ENCODE measurements around the gene ZNHIT2.
A peak's percentile ranks its signal among the peaks of the same experiment; 100 is the strongest.

The ZNHIT2 gene

DNA sequence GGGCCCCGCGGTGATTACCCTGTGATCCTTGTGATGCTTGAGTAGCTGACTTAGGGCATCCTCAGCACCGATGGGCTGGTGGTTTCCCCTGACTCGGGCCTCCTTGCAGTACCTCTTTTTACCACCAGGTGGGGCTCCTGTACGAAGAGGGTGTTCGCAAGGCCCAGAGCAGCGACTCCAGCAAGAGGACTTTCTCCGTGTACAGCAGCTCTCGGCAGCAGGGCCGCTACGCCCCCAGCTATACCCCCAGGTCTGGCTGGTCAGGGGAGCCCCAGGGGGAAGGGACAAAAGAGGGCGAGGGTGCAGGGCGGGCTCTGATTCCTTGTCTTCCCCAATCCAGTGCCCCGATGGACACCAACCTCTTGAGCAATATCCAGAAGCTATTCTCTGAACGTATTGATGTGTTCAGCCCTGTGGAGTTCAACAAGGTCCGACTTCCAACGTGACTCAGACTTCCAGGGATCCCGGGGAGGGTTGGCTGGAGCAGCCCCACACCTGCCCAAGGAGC, 7.1 kb downstream of the ZNHIT2 start:
- no peaks in the 10 kb centered on the region for H3K36me3 ChIP-seq (ENCODE audit: insufficient read depth, low read length)
- H3K27me3 ChIP-seq (ENCODE audit: insufficient read depth, low read length): no peaks in the 10 kb centered on the region
- no peaks in the 10 kb centered on the region for H3K79me2 ChIP-seq (ENCODE audit: control insufficient read depth, insufficient read depth, low read length, unreplicated experiment)
- peak overlapping the region; percentile 37; the same call in 1 of the 2 replicates for H3K4me3 ChIP-seq (ENCODE audit: low read depth, low read length)
- peaks cover 4% of the 10 kb centered on the region for H3K4me1 ChIP-seq (ENCODE audit: control insufficient read depth, insufficient read depth, low read length, unreplicated experiment)
- no peak overlapping the region for H2AFZ ChIP-seq (ENCODE audit: low read length, unreplicated experiment)
- H3K27ac ChIP-seq (ENCODE audit: low read depth, low read length): no peak overlapping the region

DNA sequence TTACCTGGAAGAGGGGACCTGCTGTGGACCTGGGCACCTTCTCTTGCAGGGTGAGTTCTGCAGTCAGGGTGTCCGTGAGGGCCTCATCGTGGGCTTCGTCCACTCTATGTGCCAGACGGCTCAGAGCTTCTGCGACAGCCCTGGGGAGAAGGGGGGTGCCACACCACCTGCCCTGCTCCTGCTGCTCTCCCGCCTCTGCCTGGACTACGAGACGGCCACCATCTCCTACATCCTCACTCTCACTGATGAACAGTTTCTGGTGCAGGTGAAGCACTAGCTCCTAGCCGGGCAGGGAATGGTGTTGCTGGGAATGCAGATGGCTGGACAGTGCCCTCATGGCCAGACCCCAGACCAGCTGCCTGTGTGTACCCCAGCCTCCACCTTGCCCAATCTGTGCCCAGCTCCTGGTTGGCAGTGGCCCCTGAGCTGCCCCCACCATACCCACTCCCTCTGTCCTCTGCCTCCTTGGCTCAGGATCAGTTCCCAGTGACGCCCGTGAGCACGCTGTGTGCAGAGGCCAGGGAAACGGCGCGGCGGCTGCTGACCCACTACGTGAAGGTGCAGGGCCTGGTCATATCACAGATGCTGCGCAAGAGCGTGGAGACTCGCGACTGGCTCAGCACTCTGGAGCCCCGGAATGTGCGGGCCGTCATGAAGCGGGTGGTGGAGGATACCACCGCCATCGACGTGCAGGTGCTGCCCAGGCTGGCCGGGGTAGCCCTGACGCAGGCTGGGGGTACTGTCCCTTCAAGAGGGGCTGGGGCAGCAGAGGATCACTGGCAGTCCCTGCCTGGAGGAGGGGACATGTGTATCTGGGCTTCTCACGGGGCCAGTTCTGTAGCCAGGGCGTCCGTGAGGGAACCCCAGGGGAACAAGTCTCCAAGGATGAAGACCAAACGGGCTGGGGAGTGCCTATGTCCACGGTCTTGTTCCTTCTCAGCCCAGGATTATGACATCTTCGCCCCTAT, 8.0 kb downstream of the ZNHIT2 start:
- no peak overlapping the region for H2AFZ ChIP-seq (ENCODE audit: low read length, unreplicated experiment)
- peaks cover 4% of the 10 kb centered on the region for H3K4me1 ChIP-seq (ENCODE audit: control insufficient read depth, insufficient read depth, low read length, unreplicated experiment)
- H3K4me3 ChIP-seq (ENCODE audit: low read depth, low read length): no peak overlapping the region
- H3K27ac ChIP-seq (ENCODE audit: low read depth, low read length): no peak overlapping the region
- H3K36me3 ChIP-seq (ENCODE audit: insufficient read depth, low read length): no peaks in the 10 kb centered on the region
- H3K27me3 ChIP-seq (ENCODE audit: insufficient read depth, low read length): no peaks in the 10 kb centered on the region
- no peaks in the 10 kb centered on the region for H3K79me2 ChIP-seq (ENCODE audit: control insufficient read depth, insufficient read depth, low read length, unreplicated experiment)

DNA sequence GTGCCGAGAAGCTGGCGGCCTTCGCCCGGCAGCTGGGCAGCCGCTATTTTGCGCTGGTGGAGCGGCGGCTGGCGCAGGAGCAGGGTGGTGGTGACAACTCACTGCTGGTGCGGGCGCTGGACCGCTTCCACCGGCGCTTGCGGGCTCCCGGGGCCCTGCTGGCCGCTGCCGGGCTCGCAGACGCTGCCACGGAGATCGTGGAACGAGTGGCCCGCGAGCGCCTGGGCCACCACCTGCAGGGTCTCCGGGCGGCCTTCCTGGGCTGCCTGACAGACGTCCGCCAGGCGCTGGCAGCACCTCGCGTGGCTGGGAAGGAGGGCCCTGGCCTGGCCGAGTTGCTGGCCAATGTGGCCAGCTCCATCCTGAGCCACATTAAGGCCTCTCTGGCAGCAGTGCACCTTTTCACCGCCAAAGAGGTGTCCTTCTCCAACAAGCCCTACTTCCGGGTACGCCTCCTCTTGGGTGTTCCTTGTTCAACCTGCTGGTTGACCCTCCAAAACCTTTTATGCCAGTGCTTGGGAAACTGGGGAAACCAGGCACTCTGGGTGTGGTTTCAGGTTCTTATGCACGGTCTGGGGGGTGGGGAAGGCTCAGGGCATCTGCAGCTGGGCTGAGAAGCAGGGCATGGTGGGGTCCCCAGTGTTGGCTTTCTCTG, 8.9 kb downstream of the ZNHIT2 start:
- Histone ChIP-seq H3K4me1 (ENCODE audit: control insufficient read depth, insufficient read depth, low read length, unreplicated experiment) (peaks cover 4% of the 10 kb centered on the region), H3K36me3 (ENCODE audit: insufficient read depth, low read length) (no peaks in the 10 kb centered on the region), H2AFZ (ENCODE audit: low read length, unreplicated experiment) (no peak overlapping the region), H3K27me3 (ENCODE audit: insufficient read depth, low read length) (no peaks in the 10 kb centered on the region), H3K79me2 (ENCODE audit: control insufficient read depth, insufficient read depth, low read length, unreplicated experiment) (peaks cover 3% of the 10 kb centered on the region), H3K4me3 (ENCODE audit: low read depth, low read length) (no peak overlapping the region), H3K27ac (ENCODE audit: low read depth, low read length) (no peak overlapping the region)

DNA sequence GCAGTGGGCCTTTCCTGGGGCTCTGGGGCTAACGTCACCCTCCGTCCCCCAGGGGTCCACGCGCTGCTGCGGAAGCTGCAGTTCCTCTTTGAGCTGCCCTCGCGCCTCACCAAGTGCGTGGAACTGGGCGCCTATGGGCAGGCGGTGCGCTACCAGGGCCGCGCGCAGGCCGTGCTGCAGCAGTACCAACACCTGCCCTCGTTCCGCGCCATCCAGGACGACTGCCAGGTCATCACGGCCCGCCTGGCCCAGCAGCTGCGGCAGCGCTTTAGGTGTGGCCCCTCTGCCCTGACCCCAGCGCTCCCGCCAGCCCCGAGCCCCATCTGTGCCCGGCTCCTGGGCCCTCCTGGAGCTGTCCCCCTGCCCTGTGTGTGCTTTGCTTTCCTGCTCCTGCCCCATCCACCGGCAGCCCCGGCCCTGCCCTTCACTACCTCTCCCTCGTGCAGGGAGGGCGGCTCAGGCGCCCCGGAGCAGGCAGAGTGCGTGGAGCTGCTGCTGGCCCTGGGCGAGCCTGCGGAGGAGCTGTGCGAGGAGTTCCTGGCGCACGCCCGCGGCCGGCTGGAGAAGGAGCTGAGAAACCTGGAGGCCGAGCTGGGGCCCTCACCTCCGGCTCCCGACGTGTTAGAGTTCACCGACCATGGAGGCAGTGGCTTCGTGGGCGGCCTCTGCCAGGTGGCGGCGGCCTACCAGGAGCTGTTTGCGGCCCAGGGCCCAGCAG, 9.6 kb downstream of the ZNHIT2 start:
- no peak overlapping the region for H3K4me3 ChIP-seq (ENCODE audit: low read depth, low read length)
- H3K79me2 ChIP-seq (ENCODE audit: control insufficient read depth, insufficient read depth, low read length, unreplicated experiment): peaks cover 3% of the 10 kb centered on the region
- H3K36me3 ChIP-seq (ENCODE audit: insufficient read depth, low read length): no peaks in the 10 kb centered on the region
- no peaks in the 10 kb centered on the region for H3K27me3 ChIP-seq (ENCODE audit: insufficient read depth, low read length)
- H2AFZ ChIP-seq (ENCODE audit: low read length, unreplicated experiment): no peak overlapping the region
- H3K27ac ChIP-seq (ENCODE audit: low read depth, low read length): no peak overlapping the region
- peaks cover 4% of the 10 kb centered on the region for H3K4me1 ChIP-seq (ENCODE audit: control insufficient read depth, insufficient read depth, low read length, unreplicated experiment)

DNA sequence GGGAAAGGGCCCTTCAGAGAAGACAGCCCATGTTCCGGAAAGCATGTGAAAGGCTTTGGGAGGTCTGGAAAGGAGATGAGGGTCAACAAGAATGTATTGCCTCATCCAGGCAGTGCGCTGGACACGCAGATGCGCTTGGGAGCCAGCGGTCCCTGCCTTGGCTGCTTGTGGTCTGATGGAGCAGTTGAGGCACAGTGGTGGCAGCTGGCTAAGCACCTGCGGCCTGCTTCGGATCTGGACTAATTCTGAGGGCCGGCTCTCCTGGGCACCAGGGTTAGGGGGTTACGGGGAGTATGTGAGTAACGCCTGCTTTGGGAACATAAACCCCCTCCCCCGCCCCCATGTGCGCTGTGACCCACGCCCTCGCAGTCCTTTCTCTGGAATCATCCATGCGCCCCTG, 10.4 kb downstream of the ZNHIT2 start:
- no peaks in the 10 kb centered on the region for H3K36me3 ChIP-seq (ENCODE audit: insufficient read depth, low read length)
- no peak overlapping the region for H2AFZ ChIP-seq (ENCODE audit: low read length, unreplicated experiment)
- no peak overlapping the region for H3K27ac ChIP-seq (ENCODE audit: low read depth, low read length)
- H3K4me1 ChIP-seq (ENCODE audit: control insufficient read depth, insufficient read depth, low read length, unreplicated experiment): peaks cover 12% of the 10 kb centered on the region
- no peaks in the 10 kb centered on the region for H3K27me3 ChIP-seq (ENCODE audit: insufficient read depth, low read length)
- no peak overlapping the region for H3K4me3 ChIP-seq (ENCODE audit: low read depth, low read length)
- H3K79me2 ChIP-seq (ENCODE audit: control insufficient read depth, insufficient read depth, low read length, unreplicated experiment): peaks cover 3% of the 10 kb centered on the region

DNA sequence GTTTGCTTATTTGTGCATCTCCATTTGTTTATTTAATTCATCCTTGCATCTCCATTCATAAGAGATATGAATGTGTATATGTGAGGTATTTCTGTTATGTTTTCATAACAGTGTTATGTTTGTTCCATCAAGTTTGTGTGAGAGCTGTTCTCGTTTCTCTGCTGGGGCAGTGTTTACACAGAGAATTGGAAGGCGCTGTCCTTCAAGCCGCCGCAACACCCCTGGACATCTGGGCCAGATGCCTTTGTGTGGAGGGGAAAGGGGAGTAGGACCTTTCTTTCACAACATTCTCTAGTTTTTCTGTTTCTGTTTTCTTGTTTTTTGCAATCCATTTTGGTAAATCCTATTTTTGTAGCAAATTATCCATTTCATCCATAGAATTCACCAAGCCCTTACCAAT, 12.9 kb downstream of the ZNHIT2 start:
- no peak overlapping the region for H2AFZ ChIP-seq (ENCODE audit: low read length, unreplicated experiment)
- H3K27ac ChIP-seq (ENCODE audit: low read depth, low read length): no peak overlapping the region
- no peaks in the 10 kb centered on the region for H3K27me3 ChIP-seq (ENCODE audit: insufficient read depth, low read length)
- peaks cover 12% of the 10 kb centered on the region for H3K4me1 ChIP-seq (ENCODE audit: control insufficient read depth, insufficient read depth, low read length, unreplicated experiment)
- H3K36me3 ChIP-seq (ENCODE audit: insufficient read depth, low read length): no peaks in the 10 kb centered on the region
- H3K79me2 ChIP-seq (ENCODE audit: control insufficient read depth, insufficient read depth, low read length, unreplicated experiment): peaks cover 3% of the 10 kb centered on the region
- H3K4me3 ChIP-seq (ENCODE audit: low read depth, low read length): no peak overlapping the region

DNA sequence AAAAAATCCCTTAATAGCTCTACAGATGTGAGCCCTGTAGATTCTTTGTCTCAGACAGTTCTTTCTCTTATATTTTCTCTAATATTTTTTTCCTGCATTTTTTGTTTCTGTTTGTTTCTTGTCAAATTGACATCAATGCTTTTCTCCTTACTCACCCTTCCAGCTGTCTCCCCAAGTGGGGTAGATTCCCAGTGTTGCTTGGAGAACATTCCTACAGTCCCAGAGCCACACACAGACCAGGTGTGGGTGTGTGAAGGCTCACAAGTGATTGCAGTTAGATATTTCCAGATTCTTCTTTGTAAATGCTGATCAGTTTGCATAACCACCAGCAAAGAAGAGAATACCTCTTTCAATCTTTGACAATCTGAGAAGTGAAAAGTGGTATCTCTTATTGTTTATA, 14.0 kb downstream of the ZNHIT2 start:
- no peak overlapping the region for H3K27ac ChIP-seq (ENCODE audit: low read depth, low read length)
- peaks cover 3% of the 10 kb centered on the region for H3K79me2 ChIP-seq (ENCODE audit: control insufficient read depth, insufficient read depth, low read length, unreplicated experiment)
- H3K4me1 ChIP-seq (ENCODE audit: control insufficient read depth, insufficient read depth, low read length, unreplicated experiment): peaks cover 12% of the 10 kb centered on the region
- H3K36me3 ChIP-seq (ENCODE audit: insufficient read depth, low read length): no peaks in the 10 kb centered on the region
- H3K27me3 ChIP-seq (ENCODE audit: insufficient read depth, low read length): no peaks in the 10 kb centered on the region
- H2AFZ ChIP-seq (ENCODE audit: low read length, unreplicated experiment): no peak overlapping the region
- H3K4me3 ChIP-seq (ENCODE audit: low read depth, low read length): no peak overlapping the region

DNA sequence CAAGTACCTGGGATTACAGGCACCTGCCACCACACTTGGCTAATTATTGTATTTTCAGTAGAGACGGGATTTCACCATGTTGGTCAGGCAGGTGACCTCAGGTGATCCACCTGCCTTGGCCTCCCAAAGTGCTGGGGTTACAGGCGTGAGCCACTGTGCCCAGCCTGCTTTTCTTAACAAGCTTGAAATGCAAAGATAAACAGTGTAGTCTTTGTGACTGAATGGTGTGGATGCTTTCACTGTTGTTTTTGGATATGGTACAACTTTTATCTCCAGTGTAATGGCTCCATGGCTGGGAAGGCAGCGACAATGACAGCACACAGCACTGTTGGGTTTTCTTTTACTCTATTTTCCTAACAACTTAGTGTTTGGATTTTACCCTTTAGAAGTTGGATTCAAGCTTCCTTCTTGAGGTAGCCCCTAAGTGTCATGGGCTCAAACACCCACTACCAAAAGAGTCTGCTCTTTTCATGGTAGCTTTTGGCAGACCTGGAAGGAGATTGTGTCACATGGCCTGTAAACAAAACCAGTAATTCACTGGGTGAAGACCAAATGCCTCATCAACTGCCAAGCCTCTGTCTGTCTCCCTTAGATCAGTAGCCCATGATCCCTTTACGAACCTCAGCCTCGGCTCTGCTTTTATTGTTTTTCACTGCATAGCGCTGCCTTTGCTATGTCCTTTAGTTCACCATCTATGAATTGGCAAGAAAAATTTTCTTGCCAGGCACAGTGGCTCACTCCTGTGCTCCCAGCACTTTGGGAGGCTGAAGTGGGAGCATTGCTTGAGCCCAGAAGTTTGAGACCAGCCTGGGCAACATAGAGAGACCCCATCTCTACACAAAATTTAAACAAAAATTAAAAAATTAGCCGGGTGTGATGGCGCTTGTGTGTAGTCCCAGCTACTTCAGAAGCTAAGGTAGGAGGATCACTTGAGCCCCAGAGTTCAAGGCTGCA, 15.1 kb downstream of the ZNHIT2 start:
- Histone ChIP-seq H3K27ac (ENCODE audit: low read depth, low read length) (peak overlapping the region; percentile 45; the same call in 1 of the 2 replicates), H3K79me2 (ENCODE audit: control insufficient read depth, insufficient read depth, low read length, unreplicated experiment) (peaks cover 3% of the 10 kb centered on the region)

DNA sequence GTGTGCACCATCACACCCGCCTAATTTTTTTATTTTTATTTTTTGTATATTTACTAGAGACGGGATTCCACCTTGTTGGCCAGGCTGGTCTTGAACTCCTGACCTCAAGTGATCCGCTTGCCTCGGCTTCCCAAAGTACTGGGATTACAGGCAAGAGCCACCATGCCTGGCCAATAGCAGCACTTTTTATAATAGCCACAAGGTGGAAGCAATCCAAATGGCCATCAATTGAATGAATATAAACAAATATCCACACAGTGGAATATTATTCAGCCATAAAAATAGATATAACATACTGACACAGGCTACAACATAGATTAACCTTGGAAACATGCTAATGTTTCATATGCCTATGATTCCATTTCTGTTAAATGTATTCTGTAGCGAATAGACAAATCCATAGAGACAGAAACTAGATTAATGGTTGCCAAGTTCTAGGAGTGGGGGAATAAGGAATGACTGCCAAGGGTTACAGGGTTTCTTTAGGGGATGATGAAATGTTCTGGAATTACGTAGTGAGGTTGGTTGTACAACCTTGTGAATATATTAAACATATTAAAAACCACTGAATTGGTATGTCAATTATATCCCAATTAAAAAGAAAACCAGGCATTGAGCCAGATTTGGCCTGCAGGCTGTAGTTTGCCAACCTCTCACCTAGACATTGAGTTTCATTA, 16.7 kb downstream of the ZNHIT2 start:
- Histone ChIP-seq H3K79me2 (ENCODE audit: control insufficient read depth, insufficient read depth, low read length, unreplicated experiment) (peaks cover 8% of the 10 kb centered on the region), H3K4me3 (ENCODE audit: low read depth, low read length) (no peak overlapping the region), H2AFZ (ENCODE audit: low read length, unreplicated experiment) (no peak overlapping the region), H3K27me3 (ENCODE audit: insufficient read depth, low read length) (no peaks in the 10 kb centered on the region), H3K27ac (ENCODE audit: low read depth, low read length) (no peak overlapping the region), H3K36me3 (ENCODE audit: insufficient read depth, low read length) (no peaks in the 10 kb centered on the region), H3K4me1 (ENCODE audit: control insufficient read depth, insufficient read depth, low read length, unreplicated experiment) (peaks cover 17% of the 10 kb centered on the region)

More for the DNA sequence above, 15.1 kb downstream of the ZNHIT2 start:
- Histone ChIP-seq H3K27me3 (ENCODE audit: insufficient read depth, low read length) (no peaks in the 10 kb centered on the region), H3K4me1 (ENCODE audit: control insufficient read depth, insufficient read depth, low read length, unreplicated experiment) (peaks cover 12% of the 10 kb centered on the region), H2AFZ (ENCODE audit: low read length, unreplicated experiment) (peak overlapping the region; percentile 66), H3K36me3 (ENCODE audit: insufficient read depth, low read length) (no peaks in the 10 kb centered on the region), H3K4me3 (ENCODE audit: low read depth, low read length) (no peak overlapping the region)

Measured in ACC112 (cell line).